ENCODE results near the gene GRIK3. TPM values are rescaled to one million over a fixed set of nuclear protein-coding genes. Genes with fewer than 3 reads are reported as not detected.

The GRIK3 gene
- total and polyA plus RNA-seq, 5 donors = 0.95 to 1.8 (median 1.6) TPM

DNA sequence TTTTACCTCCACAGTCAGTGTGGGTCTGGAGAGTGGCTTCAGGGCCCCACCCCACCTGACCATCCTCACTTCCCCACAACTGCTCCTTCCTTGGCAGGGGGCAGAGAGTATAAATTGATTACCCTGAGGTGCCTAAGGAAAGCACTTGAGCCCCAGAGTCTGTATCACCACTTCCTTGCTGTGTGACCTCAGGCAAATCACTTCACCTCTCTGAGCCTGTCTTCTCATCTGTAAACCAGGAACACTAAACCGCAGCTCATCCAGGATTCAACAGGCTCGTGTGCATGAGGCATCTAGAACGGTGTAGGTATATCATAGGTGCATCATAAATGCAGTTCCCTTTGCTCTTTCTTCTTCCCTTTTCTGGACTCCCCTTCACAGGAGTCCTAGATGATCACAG is 43.4 kb downstream of the GRIK3 start:
- no peak overlapping the region for H3K27ac ChIP-seq (ENCODE audit: low read length)
- DNase-seq (no peak), ATAC-seq (no peak)
- H3K4me3 ChIP-seq (ENCODE audit: low read length) = no peak overlapping the region
- H3K27me3 ChIP-seq (ENCODE audit: control insufficient read depth, insufficient read depth) = no peaks in the 10 kb centered on the region
- intact Hi-C loops (cut with DNase I) = no loop called here
- WGBS = 76% methylated on average over 3 of the region's 3 CpGs
- no peaks in the 10 kb centered on the region for H3K9me3 ChIP-seq (ENCODE audit: control insufficient read depth, low read length)
- H3K4me1 ChIP-seq (ENCODE audit: control insufficient read depth, insufficient read depth, low read length) = no peaks in the 10 kb centered on the region

- intact Hi-C loops (cut with DNase I) = no loop called here
- 38% methylated on average over 8 of the region's 8 CpGs for WGBS
- ATAC-seq (peak in 1 of 2 donors; percentile 31), DNase-seq (peak; percentile 12 to 57 (median 48))
- no peaks in the 10 kb centered on the region for H3K27me3 ChIP-seq (ENCODE audit: control insufficient read depth, insufficient read depth)
- H3K9me3 ChIP-seq (ENCODE audit: control insufficient read depth, low read length) = no peaks in the 10 kb centered on the region
- H3K4me3 ChIP-seq (ENCODE audit: low read length) = no peak overlapping the region
- H3K27ac ChIP-seq (ENCODE audit: low read length) = no peak overlapping the region
- H3K4me1 ChIP-seq (ENCODE audit: control insufficient read depth, insufficient read depth, low read length) = no peaks in the 10 kb centered on the region
Observed at GRCh38 chr1:36989241-36989640, 45.1 kb downstream of the GRIK3 start.

DNA sequence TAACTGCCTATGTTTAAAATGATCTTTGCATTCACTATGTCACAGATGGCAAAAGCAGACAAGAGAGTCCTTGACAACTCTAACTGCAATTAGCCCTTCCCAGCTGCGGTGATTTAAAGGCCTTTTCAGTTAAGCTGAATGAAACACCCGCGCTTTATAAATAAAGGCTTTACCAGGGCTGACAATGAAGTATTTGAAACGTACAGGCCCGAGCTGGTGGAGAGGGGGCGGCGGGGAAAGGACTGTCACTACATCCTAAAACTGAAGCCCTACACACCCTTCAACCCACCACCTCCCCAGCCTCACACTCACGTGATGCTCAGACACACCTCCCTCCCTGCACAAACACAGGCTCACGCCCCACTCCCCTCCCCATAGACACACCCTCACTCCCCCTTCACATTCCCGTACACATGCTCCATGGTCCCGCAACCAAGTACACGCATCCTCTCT is 45.5 kb downstream of the GRIK3 start:
- Histone ChIP-seq H3K4me3 (ENCODE audit: low read length) (no peak overlapping the region), H3K9me3 (ENCODE audit: control insufficient read depth, low read length) (no peaks in the 10 kb centered on the region), H3K4me1 (ENCODE audit: control insufficient read depth, insufficient read depth, low read length) (no peaks in the 10 kb centered on the region), H3K27ac (ENCODE audit: low read length) (no peak overlapping the region), H3K27me3 (ENCODE audit: control insufficient read depth, insufficient read depth) (no peaks in the 10 kb centered on the region)
- DNase-seq (no peak), ATAC-seq (no peak)
- intact Hi-C loops (cut with DNase I) = no loop called here
- 61% methylated on average over 12 of the region's 12 CpGs for WGBS

DNA sequence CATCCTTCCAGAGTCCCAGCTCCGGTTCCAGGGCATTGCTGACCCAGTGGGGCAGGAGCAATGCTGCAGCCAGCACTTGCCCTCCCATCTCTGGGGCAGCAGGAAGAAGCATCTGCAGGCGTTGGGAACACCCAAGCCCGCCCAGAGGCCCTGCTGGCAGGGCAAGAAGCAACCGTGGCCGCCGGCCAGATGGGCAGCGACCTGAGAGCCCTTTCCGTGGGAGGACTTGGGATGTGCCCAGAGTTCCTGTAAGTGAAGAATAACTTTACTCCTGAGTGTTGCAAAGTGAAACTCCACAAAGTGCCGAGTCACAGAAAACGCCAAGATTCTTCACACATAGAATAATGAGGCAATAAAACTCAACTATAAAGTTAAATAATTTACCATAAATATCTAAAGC is 46.0 kb downstream of the GRIK3 start:
- ATAC-seq = no peak
- Histone ChIP-seq H3K4me3 (ENCODE audit: low read length) (no peak overlapping the region), H3K27ac (ENCODE audit: low read length) (no peak overlapping the region), H3K9me3 (ENCODE audit: control insufficient read depth, low read length) (no peaks in the 10 kb centered on the region), H3K27me3 (ENCODE audit: control insufficient read depth, insufficient read depth) (no peaks in the 10 kb centered on the region), H3K4me1 (ENCODE audit: control insufficient read depth, insufficient read depth, low read length) (no peaks in the 10 kb centered on the region)
- peak in 1 of 3 donors; percentile 61 for DNase-seq
- 45% methylated on average over 10 of the region's 10 CpGs for WGBS
- intact Hi-C loops (cut with DNase I) = no loop called here

DNA sequence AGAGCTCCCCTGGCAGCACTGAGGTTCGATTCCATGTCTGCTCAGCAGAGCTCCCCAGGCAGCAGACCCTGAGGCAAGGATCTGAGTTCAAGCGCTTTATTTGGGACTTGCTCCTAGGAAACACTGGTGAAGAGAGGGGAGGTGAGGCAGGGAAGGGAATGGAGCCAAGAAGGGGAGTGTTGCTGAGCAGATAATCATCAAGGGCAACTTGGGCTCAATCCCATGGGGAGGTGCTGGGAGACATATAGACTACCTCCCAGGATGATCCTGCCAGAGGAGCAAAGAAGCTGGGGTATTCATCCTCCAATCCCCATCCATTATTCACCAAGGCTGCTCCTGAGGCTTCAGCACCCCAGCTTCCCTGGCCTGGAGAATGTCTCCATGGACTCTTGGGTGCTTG is 47.0 kb downstream of the GRIK3 start:
- H3K27me3 ChIP-seq (ENCODE audit: control insufficient read depth, insufficient read depth) = no peaks in the 10 kb centered on the region
- no peaks in the 10 kb centered on the region for H3K4me1 ChIP-seq (ENCODE audit: control insufficient read depth, insufficient read depth, low read length)
- no peak overlapping the region for H3K4me3 ChIP-seq (ENCODE audit: low read length)
- no peak for ATAC-seq
- 80% methylated on average over 2 of the region's 2 CpGs for WGBS
- DNase-seq = no peak
- H3K9me3 ChIP-seq (ENCODE audit: control insufficient read depth, low read length) = no peaks in the 10 kb centered on the region
- H3K27ac ChIP-seq (ENCODE audit: low read length) = no peak overlapping the region
- intact Hi-C loops (cut with DNase I) = no loop called here

DNA sequence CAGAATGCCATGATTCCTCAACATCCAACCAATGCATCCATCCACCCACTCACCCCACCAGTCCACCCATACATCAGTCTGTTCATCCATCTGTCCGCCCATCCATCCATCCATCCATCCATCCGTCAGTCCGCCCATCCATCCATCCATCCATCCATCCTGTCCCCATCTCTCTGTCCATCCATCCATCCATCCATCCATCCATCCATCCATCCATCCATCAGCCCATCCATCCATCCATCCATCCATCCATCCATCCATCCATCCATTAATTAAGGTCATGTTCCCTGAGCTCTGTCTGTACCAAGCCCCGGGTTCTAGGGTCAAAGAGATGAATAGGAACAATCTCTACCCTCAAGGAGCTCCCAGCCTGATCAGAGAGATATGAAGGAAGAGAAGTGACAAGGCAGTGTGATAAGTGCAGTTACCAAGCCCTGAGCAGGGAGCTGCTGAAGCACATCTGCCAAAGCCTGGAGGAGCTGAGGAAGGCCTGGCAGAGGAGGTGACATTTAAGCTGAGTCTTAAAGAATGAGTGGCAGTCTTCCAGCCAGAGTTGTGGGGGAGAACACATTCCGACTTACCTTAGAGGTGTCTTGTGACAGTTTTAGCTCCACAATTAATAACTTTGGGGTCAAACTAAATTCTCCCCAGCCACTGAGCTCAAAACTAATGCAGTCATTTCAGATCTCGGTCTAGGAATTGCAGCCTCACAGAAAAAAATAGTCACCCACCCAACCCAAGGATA is 47.9 kb downstream of the GRIK3 start:
- H3K9me3 ChIP-seq (ENCODE audit: control insufficient read depth, low read length) = no peaks in the 10 kb centered on the region
- 79% methylated on average over 6 of the region's 6 CpGs for WGBS
- no peak for ATAC-seq
- H3K27ac ChIP-seq (ENCODE audit: low read length) = no peak overlapping the region
- DNase-seq = no peak
- intact Hi-C loops (cut with DNase I) = no loop called here
- H3K27me3 ChIP-seq (ENCODE audit: control insufficient read depth, insufficient read depth) = no peaks in the 10 kb centered on the region
- no peak overlapping the region for H3K4me3 ChIP-seq (ENCODE audit: low read length)
- no peaks in the 10 kb centered on the region for H3K4me1 ChIP-seq (ENCODE audit: control insufficient read depth, insufficient read depth, low read length)

GRCh38 chr1:36984675-36985074 is 49.6 kb downstream of the GRIK3 start:
- DNase-seq (no peak), ATAC-seq (no peak)
- no peak overlapping the region for H3K4me3 ChIP-seq (ENCODE audit: low read length)
- intact Hi-C loops (cut with DNase I) = no loop called here
- H3K9me3 ChIP-seq (ENCODE audit: control insufficient read depth, low read length) = no peaks in the 10 kb centered on the region
- H3K27me3 ChIP-seq (ENCODE audit: control insufficient read depth, insufficient read depth) = no peaks in the 10 kb centered on the region
- no peak overlapping the region for H3K27ac ChIP-seq (ENCODE audit: low read length)
- no peaks in the 10 kb centered on the region for H3K4me1 ChIP-seq (ENCODE audit: control insufficient read depth, insufficient read depth, low read length)
- 62% methylated on average over 9 of the region's 9 CpGs for WGBS

GRCh38 chr1:36984026-36984425 is 50.3 kb downstream of the GRIK3 start:
- 77% methylated on average over 6 of the region's 6 CpGs for WGBS
- Histone ChIP-seq H3K4me1 (ENCODE audit: control insufficient read depth, insufficient read depth, low read length) (no peaks in the 10 kb centered on the region), H3K27ac (ENCODE audit: low read length) (no peak overlapping the region), H3K4me3 (ENCODE audit: low read length) (no peak overlapping the region), H3K27me3 (ENCODE audit: control insufficient read depth, insufficient read depth) (no peaks in the 10 kb centered on the region), H3K9me3 (ENCODE audit: control insufficient read depth, low read length) (no peaks in the 10 kb centered on the region)
- ATAC-seq (no peak), DNase-seq (no peak)
- intact Hi-C loops (cut with DNase I) = no loop called here

DNA sequence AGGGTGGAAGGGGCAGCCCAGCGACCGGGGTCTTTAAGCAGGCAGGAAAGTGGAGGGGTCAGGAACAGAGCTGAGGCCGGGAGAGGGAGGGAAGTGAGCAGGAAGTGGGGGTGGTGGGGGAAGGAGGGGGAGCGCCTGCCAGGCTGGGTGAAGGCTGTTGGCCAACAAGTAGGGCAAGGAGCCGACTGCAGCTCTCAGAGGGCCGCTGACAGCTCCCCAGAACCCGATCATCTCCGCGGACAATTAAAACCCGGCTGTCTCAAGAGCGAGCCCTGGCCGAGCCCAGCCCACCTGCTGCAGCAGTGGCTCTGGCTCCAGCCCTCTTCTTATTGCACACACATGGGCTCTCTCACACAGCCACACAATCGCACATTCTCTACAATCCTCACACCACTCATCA is 51.6 kb downstream of the GRIK3 start:
- no peak for ATAC-seq
- Histone ChIP-seq H3K27ac (ENCODE audit: low read length) (no peak overlapping the region), H3K4me3 (ENCODE audit: low read length) (no peak overlapping the region), H3K27me3 (ENCODE audit: control insufficient read depth, insufficient read depth) (no peaks in the 10 kb centered on the region), H3K4me1 (ENCODE audit: control insufficient read depth, insufficient read depth, low read length) (no peaks in the 10 kb centered on the region), H3K9me3 (ENCODE audit: control insufficient read depth, low read length) (no peaks in the 10 kb centered on the region)
- DNase-seq = no peak
- intact Hi-C loops (cut with DNase I) = no loop called here
- WGBS = 20% methylated on average over 13 of the region's 13 CpGs

DNA sequence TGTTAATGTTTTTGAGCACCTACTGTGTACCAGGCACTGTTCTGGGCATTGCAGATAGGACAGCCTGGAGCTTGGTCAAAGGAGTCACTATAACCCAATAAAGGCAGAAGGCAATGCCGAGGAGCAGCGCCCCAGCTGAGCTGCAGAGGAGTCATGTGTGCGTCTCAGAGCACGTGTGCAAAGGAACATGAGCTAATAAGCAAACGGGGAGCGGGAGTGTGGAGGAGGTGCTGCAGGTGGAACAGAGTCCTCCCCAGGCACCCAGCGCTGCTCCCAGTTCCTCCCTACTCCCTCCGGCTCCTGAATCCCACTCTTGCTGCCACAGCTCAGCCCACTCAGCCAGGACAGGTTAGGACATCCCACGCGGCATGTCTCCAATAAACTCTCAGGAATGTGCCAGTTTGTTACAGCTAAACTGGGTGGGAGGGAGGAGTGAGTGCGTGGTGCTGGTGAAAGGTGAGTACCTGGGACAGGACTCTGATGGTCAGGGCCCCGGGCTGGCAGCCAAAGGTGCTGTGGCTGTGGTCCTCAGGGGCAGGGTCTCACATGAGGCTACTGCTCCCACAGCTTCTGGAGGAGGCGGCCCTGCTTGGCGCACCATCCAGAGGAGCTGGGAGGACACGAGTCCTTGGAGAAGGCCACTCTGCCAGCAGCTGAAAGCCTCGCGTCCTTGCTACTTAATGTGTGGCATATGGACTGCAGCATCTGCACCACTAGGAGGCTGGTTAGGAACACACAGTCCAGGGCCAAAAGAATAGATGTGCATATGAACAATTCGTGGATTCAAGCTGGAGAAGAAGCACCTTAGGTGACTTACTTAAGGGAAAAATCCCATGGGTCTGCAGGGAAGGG is 52.3 kb downstream of the GRIK3 start:
- Histone ChIP-seq H3K27ac (ENCODE audit: low read length) (no peak overlapping the region), H3K4me1 (ENCODE audit: control insufficient read depth, insufficient read depth, low read length) (no peaks in the 10 kb centered on the region), H3K9me3 (ENCODE audit: control insufficient read depth, low read length) (no peaks in the 10 kb centered on the region), H3K4me3 (ENCODE audit: low read length) (no peak overlapping the region), H3K27me3 (ENCODE audit: control insufficient read depth, insufficient read depth) (no peaks in the 10 kb centered on the region)
- intact Hi-C loops (cut with DNase I) = no loop called here
- DNase-seq (no peak), ATAC-seq (no peak)
- 65% methylated on average over 18 of the region's 18 CpGs for WGBS

GRCh38 chr1:36981126-36981525 is 53.2 kb downstream of the GRIK3 start:
- Histone ChIP-seq H3K27me3 (ENCODE audit: control insufficient read depth, insufficient read depth) (no peaks in the 10 kb centered on the region), H3K4me3 (ENCODE audit: low read length) (no peak overlapping the region), H3K9me3 (ENCODE audit: control insufficient read depth, low read length) (no peaks in the 10 kb centered on the region), H3K27ac (ENCODE audit: low read length) (no peak overlapping the region), H3K4me1 (ENCODE audit: control insufficient read depth, insufficient read depth, low read length) (no peaks in the 10 kb centered on the region)
- ATAC-seq (no peak), DNase-seq (no peak)
- WGBS = 73% methylated on average over 2 of the region's 2 CpGs
- intact Hi-C loops (cut with DNase I) = no loop called here
